Mucosa of descending colon (tissue), 3 donors: ENCODE results near the gene FLYWCH1. TPM values are rescaled to one million over a fixed set of nuclear protein-coding genes. Genes with fewer than 3 reads are reported as not detected.

Experiments
- ATAC-seq: fragments of 200-7000 bp; cut with Tn5 transposase; one replicate; pipeline ENCODE4 v1.9.1; 2020; ENCODE audit warnings: mild to moderate bottlenecking, moderate library complexity
- DNase-seq, 3 donors: peaks; one replicate each; pipeline ENCODE4 v3.0.0-alpha.2; 2020
- H3K36me3 ChIP-seq: fragments of 200-600 bp; one replicate; pipeline ENCODE4 v1.8.0; 2021; ENCODE audit warnings: low read depth, mild to moderate bottlenecking
- H3K4me1 ChIP-seq: fragments of 200-600 bp; one replicate; pipeline ENCODE4 v1.8.0; 2021; ENCODE audit warnings: low read depth, mild to moderate bottlenecking
- H3K4me3 ChIP-seq: fragments of 200-600 bp; one replicate; pipeline ENCODE4 v1.8.0; 2021; ENCODE audit warnings: mild to moderate bottlenecking
- H3K9me3 ChIP-seq: fragments of 200-600 bp; one replicate; pipeline ENCODE4 v1.8.0; 2021; ENCODE audit warnings: mild to moderate bottlenecking
- CTCF ChIP-seq: fragments of 200-600 bp; IDR thresholded peaks from one replicate; pipeline ENCODE4 v1.8.0; 2022; ENCODE audit warnings: antibody characterized with exemption, mild to moderate bottlenecking
- intact Hi-C, 2 donors: fragments of 100-400 bp; cut with DNase I in 1 of 2; cut with micrococcal nuclease in 1 of 2; formaldehyde crosslinking; loops; one replicate each; pipeline versions ENCODE4 v1.11.0 to v1.11.1; 2022; cut with DNase I, micrococcal nuclease
- total RNA-seq, 3 donors: library from RNA; stranded (reverse); fragmentation: NEBNext Ultra II Directional in 2 of 3; extraction: Animal tissue kit (Norgen Biotek cat#: 25700) in 2 of 3; gene quantifications; one replicate each; pipeline versions ENCODE4 v1.2.1 to v1.2.4, GENCODE V29; 2021 to 2023
- donor health status: DM: no; HTN: no; CAD: no; lungs with moderate emphysema.
- donor health status: DM: no; HTN: no; CAD: no.
- donor health status: DM: no; HTN: yes; CAD: no.

The FLYWCH1 gene
- total RNA-seq, 3 donors from 2014 or later, result 26.6 to 46.0 (median 34.3) TPM

GRCh38 chr16:2966043-2966807, 54.5 kb downstream of the FLYWCH1 start:
- no peak for TF ChIP-seq CTCF
- Histone ChIP-seq H3K4me3 (no peak overlapping the region), H3K36me3 (no peaks in the 10 kb centered on the region), H3K9me3 (no peaks in the 10 kb centered on the region), H3K4me1 (peaks cover 41% of the 10 kb centered on the region)
- DNase-seq (no peak), ATAC-seq (no peak)
- intact Hi-C loops, result no loop called here

- no peak for TF ChIP-seq CTCF
- H3K4me1 ChIP-seq, result peaks cover 41% of the 10 kb centered on the region
- no peaks in the 10 kb centered on the region for H3K9me3 ChIP-seq
- no peaks in the 10 kb centered on the region for H3K36me3 ChIP-seq
- DNase-seq (peak; percentile 48 to 73 (median 62)), ATAC-seq (peak; percentile 0)
- intact Hi-C loops, result no loop called here
- H3K4me3 ChIP-seq, result no peak overlapping the region
Measured at GRCh38 chr16:2966808-2967191, 55.1 kb downstream of the FLYWCH1 start.

- TF ChIP-seq CTCF, result no peak
- Histone ChIP-seq H3K4me3 (no peak overlapping the region), H3K9me3 (no peaks in the 10 kb centered on the region), H3K36me3 (no peaks in the 10 kb centered on the region), H3K4me1 (peaks cover 41% of the 10 kb centered on the region)
- DNase-seq (no peak), ATAC-seq (no peak)
- intact Hi-C loops, result no loop called here
Measured at GRCh38 chr16:2967211-2967631, 55.5 kb downstream of the FLYWCH1 start.

- intact Hi-C loops, result no loop called here
- peak in 1 of 3 donors; percentile 62 for DNase-seq
- H3K4me3 ChIP-seq, result no peak overlapping the region
- ATAC-seq, result no peak
- no peak for TF ChIP-seq CTCF
- no peaks in the 10 kb centered on the region for H3K9me3 ChIP-seq
- H3K4me1 ChIP-seq, result peaks cover 41% of the 10 kb centered on the region
- H3K36me3 ChIP-seq, result no peaks in the 10 kb centered on the region
Measured at GRCh38 chr16:2967721-2968161, 56.0 kb downstream of the FLYWCH1 start.

- intact Hi-C loops, result no loop called here
- no peaks in the 10 kb centered on the region for H3K36me3 ChIP-seq
- H3K4me1 ChIP-seq, result peaks cover 37% of the 10 kb centered on the region
- no peak overlapping the region for H3K4me3 ChIP-seq
- DNase-seq (peak in 2 of 3 donors; percentile 65 to 77), ATAC-seq (peak; percentile 41)
- H3K9me3 ChIP-seq, result no peaks in the 10 kb centered on the region
- TF ChIP-seq CTCF, result no peak
Measured at GRCh38 chr16:2968368-2968737, 56.6 kb downstream of the FLYWCH1 start.
